NCI-H2227 treated with DMSO at 0.1 percent for 48 hours (cell line): Measurements from ENCODE around the gene RAP2A.

Experiments
- DNase-seq: peaks from one replicate; lab custom pipeline; 2025; lab: John Stamatoyannopoulos, UW

RAP2A gene

DNA sequence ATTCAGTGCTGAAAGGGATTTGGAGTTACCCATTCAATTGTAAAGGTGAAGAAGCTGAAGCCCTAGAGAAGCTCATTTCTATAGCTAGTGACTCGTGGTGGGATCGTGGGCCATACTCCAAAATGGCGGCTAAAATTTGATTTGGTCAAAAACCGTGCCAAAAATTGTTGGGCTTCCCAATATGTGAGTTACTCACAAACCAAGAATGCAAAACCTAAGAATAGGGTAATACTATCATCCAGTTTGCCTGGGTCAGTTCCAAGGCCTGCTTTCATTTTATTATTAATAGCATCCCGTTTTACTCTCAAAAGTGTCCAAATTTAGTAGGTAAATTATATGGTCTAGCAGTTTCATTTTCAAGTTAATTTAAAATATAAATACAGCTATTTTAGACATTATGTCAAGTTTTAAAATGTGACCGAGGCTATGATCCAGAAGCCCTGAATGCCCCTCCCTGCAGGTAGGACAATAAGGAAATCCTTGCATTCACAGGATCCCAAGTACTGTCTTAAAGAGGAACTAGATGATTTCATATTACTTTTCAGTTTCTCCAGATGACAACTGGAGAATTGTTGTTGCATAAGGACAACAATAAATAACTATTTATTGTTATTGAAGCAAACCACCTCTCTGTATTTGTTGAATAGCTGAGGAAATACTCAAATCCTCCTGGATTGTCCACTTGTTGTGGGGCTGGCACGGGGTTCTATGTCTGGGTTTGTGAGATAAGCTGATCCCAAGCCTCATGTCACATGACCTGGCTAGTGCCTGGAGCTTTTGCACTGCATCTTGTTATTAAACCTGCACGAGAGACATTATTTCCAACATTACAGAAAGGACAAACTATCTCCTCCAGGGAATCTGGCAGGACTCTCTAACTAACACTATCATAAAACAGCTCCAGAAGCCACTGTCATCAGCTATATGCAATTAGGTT lies 11.6 kb upstream of the RAP2A start:
- DNase-seq, result no peak

DNA sequence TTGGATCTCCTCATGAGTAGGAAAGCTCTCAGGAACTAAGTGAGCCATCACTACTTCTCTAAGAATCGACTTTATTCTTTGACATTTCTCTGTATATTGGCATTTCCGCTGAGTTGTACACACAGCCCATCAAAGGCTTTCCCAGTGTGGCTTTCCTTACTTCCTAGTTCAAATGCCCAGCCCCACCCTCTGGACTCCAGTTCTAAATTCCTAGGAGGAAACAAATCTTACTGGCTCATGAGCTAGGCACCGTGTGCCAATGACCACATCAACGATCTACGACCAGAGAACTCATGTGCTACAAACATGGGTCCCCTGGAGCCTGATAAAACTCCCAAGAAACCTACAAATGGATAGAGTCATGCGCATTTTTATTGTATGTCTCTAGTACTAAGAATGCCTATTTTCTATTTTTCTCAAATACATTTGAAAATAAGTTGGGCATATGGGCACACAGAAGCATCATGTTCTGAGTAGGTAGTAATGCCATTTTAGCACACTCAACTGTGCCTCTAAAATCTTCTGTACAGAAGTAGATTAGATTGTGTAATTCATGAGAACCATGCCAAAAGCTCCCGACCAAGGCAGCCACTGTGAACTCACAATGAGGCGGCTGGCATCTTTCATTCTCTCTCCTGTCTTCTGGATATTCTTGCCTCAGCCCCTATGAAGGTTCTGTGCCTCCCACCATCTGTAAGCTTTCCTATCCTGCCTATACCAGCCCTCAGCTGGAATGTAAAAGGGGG lies 10.5 kb upstream of the RAP2A start:
- no peak for DNase-seq

DNA sequence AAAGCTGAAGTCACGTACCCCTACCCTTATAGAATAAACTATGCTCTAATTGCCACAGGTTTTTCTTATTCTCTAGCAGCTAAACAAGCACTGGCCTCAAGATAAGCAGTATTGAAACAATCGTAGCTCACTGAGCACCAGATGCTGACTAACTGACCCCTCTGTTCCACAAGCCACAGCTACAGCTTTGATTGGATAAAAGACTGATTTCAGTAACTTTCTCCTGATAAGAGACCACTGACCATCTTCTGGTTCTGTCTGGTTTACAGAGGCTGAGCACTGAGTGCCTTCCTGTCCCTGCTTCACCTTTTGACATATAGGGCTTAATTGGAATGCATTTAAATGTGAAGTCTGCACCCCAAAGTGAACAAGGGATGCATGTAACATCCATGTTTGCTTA lies 8.4 kb upstream of the RAP2A start:
- no peak for DNase-seq

DNA sequence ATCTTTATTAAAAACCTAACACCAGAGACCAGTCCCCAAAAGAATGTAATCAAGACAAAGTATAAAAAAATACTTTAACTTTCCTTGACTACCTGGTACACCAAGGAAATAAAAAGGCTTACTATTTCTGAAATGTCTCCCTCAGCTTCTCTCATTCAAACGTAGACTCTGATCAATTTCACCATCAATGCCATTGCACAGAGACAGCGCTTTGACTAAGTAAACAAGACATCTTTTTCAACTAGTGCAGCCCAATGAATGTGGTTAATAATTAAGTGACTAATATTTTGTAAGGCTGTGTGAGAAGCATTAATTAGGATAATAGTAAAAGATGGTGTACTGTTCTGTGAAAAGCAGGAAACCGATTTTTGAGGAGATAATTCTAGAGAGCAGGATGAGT lies 7.3 kb upstream of the RAP2A start:
- DNase-seq, result no peak

GRCh38 chr13:97429681-97430081 lies 4.3 kb upstream of the RAP2A start:
- DNase-seq, result no peak

DNA sequence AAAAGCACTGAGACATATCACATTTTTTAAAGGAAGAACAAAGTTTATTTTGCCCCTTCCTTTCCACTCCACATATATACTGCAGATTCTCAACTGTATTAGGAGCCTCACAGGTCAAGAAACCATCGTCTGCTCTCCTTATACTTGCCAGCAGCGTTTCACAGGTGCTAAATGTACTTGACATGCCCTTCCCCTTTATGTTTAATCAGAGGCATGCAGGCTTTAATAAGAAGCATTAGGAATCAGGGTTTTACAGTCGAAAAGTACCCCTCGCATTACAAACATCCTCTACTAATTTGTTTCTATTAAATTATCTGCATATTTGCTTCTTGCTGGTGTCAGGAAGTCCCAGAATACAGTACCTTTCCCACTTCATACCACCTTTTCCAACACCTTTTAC lies 3.7 kb upstream of the RAP2A start:
- no peak for DNase-seq

- no peak for DNase-seq
These were observed 2.7 kb upstream of the RAP2A start for GRCh38 chr13:97431171-97431764.

DNA sequence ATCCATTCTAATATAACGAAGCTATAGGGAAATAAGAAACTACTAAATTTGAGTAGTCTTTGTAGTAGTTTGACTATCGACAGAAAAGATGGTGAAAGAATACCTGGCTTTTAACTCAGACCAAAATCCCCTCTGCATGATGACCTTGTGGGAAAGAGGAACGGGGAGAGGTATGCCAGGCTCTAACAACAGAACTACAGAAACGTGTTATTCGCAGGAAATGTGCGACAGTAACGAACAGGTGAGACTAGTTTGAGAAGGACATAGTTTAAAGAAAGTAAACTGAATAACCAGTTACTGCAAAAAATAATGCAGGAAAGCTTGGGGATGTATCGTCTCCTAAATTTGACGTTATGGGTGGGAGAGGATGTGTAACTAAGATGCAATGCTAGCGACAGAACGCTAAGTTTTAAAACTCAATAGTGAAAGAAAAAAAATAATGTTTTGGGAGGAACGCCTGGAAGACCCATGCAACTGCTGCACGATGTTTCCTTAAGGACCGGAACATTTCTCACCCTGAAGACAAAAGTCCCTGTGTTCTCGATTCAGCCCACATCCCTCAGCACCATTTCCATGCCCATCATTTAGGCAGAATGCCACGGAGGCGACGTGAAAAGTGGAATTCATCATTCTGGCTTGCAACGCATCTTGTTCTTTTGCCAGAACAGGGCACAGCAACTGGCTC lies 1.6 kb upstream of the RAP2A start:
- no peak for DNase-seq

GRCh38 chr13:97432917-97433726 lies 847 bp upstream of the RAP2A start:
- peak; percentile 99 for DNase-seq

DNA sequence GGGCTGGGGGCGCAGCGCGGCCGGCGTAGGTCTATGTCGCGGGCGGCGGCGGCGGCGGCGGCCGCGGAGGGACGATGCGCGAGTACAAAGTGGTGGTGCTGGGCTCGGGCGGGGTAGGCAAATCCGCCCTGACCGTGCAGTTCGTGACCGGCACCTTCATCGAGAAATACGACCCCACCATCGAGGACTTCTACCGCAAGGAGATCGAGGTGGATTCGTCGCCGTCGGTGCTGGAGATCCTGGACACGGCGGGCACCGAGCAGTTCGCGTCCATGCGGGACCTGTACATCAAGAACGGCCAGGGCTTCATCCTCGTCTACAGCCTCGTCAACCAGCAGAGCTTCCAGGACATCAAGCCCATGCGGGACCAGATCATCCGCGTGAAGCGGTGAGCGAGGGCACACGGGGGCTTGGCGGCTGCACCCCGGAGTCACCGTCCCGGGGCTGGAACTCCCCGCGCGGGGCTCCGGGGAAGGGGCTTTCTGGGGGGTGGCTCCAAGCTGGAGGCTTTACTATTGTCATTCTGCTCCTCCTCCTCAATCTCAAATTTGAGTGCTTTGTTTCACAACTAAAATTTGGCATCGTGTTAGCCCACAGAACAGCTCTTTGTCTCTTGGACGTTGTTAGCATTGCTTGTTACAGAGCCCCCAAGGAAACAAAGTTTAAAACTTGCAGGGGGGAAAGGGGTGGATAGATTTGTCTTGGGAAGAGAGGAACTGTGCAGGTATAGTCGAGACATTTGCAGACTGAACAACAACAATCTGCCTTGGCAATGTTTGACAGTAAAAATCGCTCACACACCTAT lies 630 bp downstream of the RAP2A start:
- DNase-seq, result no peak

DNA sequence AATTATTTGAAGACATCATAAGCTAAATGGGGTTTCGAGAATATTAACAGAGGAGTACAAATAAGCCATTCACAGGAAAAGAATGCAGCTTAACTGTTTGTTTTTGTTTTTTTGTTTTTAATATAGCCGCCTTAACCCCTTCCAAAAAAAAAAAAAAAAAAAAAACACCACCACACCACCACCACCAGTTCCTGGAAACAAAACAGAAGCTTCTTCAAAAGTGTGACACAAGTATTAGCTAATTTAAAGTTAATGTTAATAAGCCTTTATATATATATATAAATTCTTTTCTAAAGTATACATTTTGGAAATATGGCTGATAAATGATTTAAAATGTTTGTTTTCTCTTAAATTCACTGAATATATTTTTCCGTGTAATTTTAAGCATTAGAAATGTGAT lies 1.4 kb downstream of the RAP2A start:
- DNase-seq, result no peak

DNA sequence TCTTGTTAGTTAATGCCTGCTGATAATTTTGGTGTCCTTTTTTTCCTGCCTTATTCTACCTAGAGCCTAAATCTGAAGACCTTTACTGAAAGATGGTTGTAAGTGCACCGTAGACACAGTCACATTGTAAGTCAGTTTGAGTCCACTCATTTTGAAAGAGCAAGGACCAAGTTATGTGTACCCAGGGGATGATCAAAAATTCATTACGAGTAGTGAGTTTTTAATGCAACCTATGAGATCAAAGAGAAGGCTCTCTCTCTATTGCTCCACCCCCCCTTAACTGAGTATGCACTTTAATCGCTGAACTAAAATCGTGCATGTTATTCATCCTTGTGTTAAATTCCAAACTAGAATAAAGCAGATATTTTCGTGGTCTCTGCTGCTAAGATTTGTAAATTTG lies 1.8 kb downstream of the RAP2A start:
- no peak for DNase-seq

GRCh38 chr13:97436845-97437244 lies 2.9 kb downstream of the RAP2A start:
- no peak for DNase-seq

DNA sequence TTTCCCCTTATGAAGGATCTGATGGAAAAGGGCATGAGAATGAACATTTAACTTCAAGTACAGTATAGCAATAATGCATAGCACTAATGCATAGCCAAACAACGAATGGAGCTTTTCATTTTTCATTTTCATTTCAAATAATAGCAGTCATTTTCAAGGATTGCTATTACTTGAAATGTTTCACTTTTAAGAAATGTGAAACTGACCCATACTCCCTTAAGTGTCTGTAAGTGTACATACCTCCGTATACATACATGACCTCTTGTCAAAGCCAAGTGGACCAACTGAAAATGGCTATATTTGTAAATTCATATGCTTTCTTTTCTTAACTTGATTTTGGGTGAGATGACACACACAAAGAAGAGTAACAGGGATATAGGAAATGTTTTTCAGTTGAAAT lies 3.8 kb downstream of the RAP2A start:
- DNase-seq, result no peak

- no peak for DNase-seq
These were observed 5.1 kb downstream of the RAP2A start for GRCh38 chr13:97438856-97439595.

GRCh38 chr13:97440598-97441170 lies 6.7 kb downstream of the RAP2A start:
- DNase-seq, result no peak

GRCh38 chr13:97441368-97441767 lies 7.4 kb downstream of the RAP2A start:
- no peak for DNase-seq

DNA sequence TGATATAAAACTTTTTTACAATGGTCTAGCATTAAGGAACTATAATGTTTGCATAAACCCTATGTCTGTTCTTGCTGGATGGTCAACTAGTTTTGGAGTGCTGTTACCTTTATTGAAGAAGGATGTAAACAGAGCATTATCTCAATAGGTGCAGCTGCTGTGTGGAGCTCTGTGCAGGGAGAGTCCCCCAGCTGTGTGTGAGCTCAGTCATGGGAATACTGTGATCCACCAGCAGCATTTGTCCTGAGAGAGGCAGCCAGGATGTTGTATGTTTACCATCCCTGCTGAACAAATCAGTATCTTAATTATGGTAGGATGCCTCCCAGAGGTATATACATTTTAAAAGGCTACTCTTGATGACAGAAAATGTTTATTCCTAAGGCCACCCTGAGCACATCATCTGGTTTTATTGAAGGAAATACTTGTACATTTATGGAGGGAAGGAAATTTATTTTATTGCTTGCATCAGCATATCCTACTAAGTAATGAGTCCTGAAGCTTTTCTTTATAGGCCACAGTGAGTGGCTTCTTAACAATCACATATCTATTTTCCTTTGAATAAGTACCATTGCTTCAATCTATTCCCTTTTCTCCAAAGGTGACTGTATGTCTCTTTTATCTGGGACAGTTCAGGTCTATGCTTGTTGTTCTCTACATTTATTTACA lies 11.7 kb downstream of the RAP2A start:
- DNase-seq, result no peak

DNA sequence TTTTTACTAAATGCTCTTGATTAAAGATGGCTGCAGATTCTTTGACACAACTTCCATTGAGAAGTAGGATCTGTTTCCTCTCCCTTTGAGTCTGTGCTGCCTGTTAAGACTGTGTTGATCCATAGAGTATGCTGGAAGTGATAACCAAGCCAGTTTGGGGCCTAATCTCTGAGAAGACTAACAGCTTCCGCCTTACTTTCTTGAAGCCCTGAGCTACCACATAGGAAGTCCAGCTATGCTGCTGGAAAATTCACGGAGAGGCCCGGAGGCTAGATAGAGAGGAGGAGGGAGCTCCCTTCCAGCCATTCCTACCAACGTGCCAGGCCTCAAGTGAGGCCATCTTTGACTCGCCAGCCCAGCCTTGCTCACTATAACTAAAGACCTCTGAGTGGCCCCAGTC lies 12.5 kb downstream of the RAP2A start:
- no peak for DNase-seq
